Uterus (tissue), 2 donors: Measurements from ENCODE around the gene GNS.

Experiments
- CTCF ChIP-seq, 4 experiments: fragments of 200-600 bp in 2 of 4; fragments of 450-650 bp in 2 of 4; sonication (generic) in 2 of 4; IDR thresholded peaks; one replicate each; pipeline ENCODE4 v1.5.1; 2016 to 2019; ENCODE audit warnings: antibody characterized with exemption in 4 of 4, mild to moderate bottlenecking in 2 of 4, moderate library complexity in 1 of 4
- POLR2A ChIP-seq, 2 donors: fragments of 450-650 bp; IDR thresholded peaks; one replicate each; pipeline ENCODE4 v1.6.1; 2016; ENCODE audit warnings: antibody characterized with exemption in 2 of 2, mild to moderate bottlenecking in 1 of 2, moderate library complexity in 1 of 2

DNA sequence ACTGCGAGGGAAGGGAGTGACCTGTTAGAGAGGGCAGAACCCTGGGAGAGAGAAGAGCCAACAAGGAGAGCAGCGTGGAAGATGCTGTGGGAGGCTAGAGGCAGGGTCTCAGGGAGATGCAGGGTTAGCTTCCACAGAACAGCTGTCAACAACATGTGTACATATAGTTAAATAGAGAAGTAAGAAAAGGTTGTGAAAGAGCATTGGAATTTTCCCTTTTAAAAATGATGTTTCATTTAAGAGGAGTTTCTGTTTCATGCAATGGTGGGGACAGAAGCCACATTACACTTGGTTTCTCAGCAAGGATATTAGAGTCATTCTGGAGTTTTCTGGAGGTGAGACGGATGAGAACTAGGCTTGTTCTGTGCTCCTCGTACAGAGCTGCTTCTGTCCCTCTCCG, 41.4 kb upstream of the GNS start:
- no peak for TF ChIP-seq CTCF (IDR thresholded peaks at IDR 0.05)
- TF ChIP-seq POLR2A (IDR thresholded peaks at IDR 0.05): no peak
